GM23248 (cell line): ENCODE results near the gene CALCOCO2.

ENCODE experiments used
- EZH2 ChIP-seq: fragments of 200-600 bp; sonication (generic); IDR thresholded peaks from 2 replicates; pipeline ENCODE4 v1.6.1; 2018; ENCODE audit warnings: antibody characterized with exemption, mild to moderate bottlenecking; ENCODE audit not compliant: insufficient read depth, poor library complexity, severe bottlenecking
- EZH2phosphoT487 ChIP-seq: fragments of 200-600 bp; sonication (generic); IDR thresholded peaks from 2 replicates; pipeline ENCODE4 v1.6.1; 2018; ENCODE audit warnings: antibody characterized with exemption, moderate library complexity, mild to moderate bottlenecking, low read depth; ENCODE audit not compliant: insufficient read depth

GRCh38 chr17:48869821-48870318 lies 39.0 kb downstream of the CALCOCO2 start:
- TF ChIP-seq EZH2phosphoT487 = no peak
- no peak for TF ChIP-seq EZH2
